ENCODE results near the gene MS4A15.

GRCh38 chr11:60816590-60817157 is 60.0 kb downstream of the MS4A15 start:
- no peak for TF ChIP-seq CTCF (IDR thresholded peaks at IDR 0.05)
- no peak for TF ChIP-seq ZFX (IDR thresholded peaks at IDR 0.05; ENCODE audit: borderline replicate concordance)

Measured in 22Rv1 (cell line).